Measurements from ENCODE around the gene INVS. TPM values are rescaled to one million over a fixed set of nuclear protein-coding genes. Genes with fewer than 3 reads are reported as not detected.

Gene INVS
- total RNA-seq, 1 donor from 2014 or later, result 27.6 TPM

DNA sequence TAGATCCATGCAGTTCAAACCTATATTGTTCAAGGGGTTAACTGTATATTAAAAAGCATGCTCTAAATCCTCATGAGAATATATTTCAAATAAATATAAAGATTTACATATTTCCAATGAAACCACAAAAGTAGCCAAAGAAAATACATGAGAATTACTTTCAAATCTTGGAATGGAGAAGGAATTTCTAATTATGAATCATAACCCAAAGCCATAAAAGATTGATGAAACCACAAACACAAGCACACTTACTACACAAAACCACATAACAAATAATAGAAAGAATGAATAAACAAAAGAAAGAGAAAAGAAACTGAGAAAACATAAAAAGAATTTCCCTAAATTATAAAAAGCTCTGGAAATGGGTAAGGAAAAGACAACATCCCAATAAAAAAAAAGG, 16.3 kb upstream of the INVS start:
- no peak for DNase-seq (ENCODE audit: low spot score in 2 of 2, unreplicated experiment in 2 of 2)

DNA sequence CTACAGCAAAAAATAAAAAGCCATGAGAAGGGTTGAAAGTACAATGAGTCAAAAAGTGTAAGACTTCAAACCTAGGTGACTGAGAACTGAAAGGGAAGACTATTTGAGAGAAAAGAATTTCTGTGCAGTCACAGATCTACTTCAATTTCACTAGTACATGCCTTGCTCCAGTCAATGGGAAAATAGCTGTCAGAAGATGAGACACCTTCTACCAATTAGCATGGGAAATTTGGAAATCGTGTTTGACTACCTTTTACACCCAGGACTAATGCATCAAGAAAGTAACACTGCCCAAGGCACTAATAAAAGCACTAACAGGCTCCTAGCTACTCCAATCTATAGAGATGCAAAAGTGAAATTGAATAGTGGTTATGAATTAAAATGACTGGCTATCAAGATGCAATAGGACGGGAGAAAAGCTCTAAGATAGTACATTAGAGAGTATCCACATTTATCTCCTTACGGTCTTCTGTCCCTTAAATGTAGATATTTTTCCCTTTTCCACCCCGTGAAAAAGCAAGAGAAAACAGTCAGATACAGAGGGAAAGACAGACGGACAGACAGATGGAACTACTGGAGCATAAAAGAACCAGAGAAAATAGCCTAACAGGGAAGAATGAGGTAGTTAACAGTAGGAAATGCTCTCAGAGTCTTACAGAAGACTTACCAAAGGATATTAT, 15.5 kb upstream of the INVS start:
- no peak for DNase-seq (ENCODE audit: low spot score in 2 of 2, unreplicated experiment in 2 of 2)
- Mint-ChIP-seq H3K36me3 (peaks cover 3% of the 10 kb centered on the region), H3K9me3 (no peaks in the 10 kb centered on the region), H3K4me3 (no peak overlapping the region), H3K27ac (no peak overlapping the region), H3K4me1 (peaks cover 23% of the 10 kb centered on the region), H3K27me3 (ENCODE audit: low read depth) (no peaks in the 10 kb centered on the region)
- TF ChIP-seq, protein P1, sequence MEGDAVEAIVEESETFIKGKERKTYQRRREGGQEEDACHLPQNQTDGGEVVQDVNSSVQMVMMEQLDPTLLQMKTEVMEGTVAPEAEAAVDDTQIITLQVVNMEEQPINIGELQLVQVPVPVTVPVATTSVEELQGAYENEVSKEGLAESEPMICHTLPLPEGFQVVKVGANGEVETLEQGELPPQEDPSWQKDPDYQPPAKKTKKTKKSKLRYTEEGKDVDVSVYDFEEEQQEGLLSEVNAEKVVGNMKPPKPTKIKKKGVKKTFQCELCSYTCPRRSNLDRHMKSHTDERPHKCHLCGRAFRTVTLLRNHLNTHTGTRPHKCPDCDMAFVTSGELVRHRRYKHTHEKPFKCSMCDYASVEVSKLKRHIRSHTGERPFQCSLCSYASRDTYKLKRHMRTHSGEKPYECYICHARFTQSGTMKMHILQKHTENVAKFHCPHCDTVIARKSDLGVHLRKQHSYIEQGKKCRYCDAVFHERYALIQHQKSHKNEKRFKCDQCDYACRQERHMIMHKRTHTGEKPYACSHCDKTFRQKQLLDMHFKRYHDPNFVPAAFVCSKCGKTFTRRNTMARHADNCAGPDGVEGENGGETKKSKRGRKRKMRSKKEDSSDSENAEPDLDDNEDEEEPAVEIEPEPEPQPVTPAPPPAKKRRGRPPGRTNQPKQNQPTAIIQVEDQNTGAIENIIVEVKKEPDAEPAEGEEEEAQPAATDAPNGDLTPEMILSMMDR (IDR thresholded peaks at IDR 0.05; ENCODE audit: unreplicated experiment), result no peak

More for the DNA sequence above, 16.3 kb upstream of the INVS start:
- Mint-ChIP-seq H3K9me3 (no peaks in the 10 kb centered on the region), H3K36me3 (peaks cover 3% of the 10 kb centered on the region), H3K4me1 (peaks cover 21% of the 10 kb centered on the region), H3K27ac (no peak overlapping the region), H3K4me3 (no peak overlapping the region), H3K27me3 (ENCODE audit: low read depth) (no peaks in the 10 kb centered on the region)
- TF ChIP-seq, protein P1 (IDR thresholded peaks at IDR 0.05; ENCODE audit: unreplicated experiment), result no peak

DNA sequence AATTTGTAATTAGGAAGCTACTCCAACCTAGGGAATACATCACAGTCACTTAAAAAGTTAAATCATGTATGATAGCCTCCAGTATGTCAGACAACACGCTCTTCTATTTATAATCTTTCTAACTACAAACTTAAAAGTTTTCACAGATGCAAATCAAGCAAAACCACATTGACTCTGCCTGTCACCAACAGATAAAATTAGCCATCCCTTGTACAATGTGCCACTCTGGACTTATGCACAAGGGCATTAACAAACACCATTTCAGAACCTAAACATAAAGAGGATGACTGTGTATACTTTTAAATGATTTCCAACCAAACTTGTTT, 15.0 kb upstream of the INVS start:
- H3K27ac Mint-ChIP-seq, result no peak overlapping the region
- TF ChIP-seq, protein P1 (IDR thresholded peaks at IDR 0.05; ENCODE audit: unreplicated experiment), result no peak
- no peaks in the 10 kb centered on the region for H3K36me3 Mint-ChIP-seq
- no peaks in the 10 kb centered on the region for H3K27me3 Mint-ChIP-seq (ENCODE audit: low read depth)
- no peak for DNase-seq (ENCODE audit: low spot score in 2 of 2, unreplicated experiment in 2 of 2)
- H3K9me3 Mint-ChIP-seq, result no peaks in the 10 kb centered on the region
- peaks cover 23% of the 10 kb centered on the region for H3K4me1 Mint-ChIP-seq
- H3K4me3 Mint-ChIP-seq, result no peak overlapping the region

DNA sequence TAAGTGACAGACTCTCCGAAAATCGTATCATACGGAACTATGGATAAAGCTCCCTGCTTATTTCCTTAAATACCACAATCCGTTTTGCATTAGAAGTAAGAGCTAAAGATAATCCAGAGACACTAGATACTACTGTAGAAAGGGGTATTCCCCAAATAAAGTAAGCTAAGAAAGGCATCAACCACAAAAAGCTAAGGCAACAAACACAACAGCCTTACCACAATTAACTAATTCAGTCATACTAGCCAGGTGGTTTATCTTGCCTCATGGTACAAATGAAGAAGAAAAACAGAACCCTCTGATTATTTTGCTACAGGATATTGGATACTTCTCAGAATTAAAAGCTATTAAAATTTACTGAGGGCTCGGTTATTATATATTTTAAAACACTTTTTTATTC, 14.3 kb upstream of the INVS start:
- Mint-ChIP-seq H3K9me3 (no peaks in the 10 kb centered on the region), H3K4me1 (peaks cover 23% of the 10 kb centered on the region), H3K27ac (no peak overlapping the region), H3K27me3 (ENCODE audit: low read depth) (no peaks in the 10 kb centered on the region), H3K36me3 (no peaks in the 10 kb centered on the region), H3K4me3 (no peak overlapping the region)
- TF ChIP-seq, protein P1 (IDR thresholded peaks at IDR 0.05; ENCODE audit: unreplicated experiment), result no peak
- DNase-seq (ENCODE audit: low spot score in 2 of 2, unreplicated experiment in 2 of 2), result no peak

DNA sequence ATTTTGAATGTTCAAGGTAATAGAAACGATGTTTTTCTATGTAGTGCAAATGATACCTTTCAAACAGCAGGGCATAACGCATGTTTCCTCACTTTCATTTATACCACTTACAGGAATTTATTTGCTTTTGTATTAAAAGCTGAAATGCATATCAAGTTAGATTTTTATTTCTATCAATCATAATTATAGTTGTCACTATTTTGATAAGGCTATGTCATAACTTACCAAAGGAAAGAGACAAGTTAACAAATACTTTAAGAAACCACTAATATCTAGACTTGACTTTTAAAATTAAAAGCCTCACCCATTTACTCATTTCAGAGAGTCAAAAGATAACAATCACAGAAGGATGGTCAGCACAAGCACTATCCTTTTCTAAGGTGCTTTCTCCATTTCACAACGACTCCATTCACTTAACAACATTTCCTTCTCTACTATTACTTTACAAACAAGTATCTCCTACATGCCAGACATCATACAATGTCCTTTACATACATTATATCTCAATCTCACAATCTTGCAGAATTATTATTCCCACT, 12.9 kb upstream of the INVS start:
- Mint-ChIP-seq H3K27me3 (ENCODE audit: low read depth) (no peaks in the 10 kb centered on the region), H3K36me3 (no peaks in the 10 kb centered on the region), H3K4me3 (no peak overlapping the region), H3K27ac (no peak overlapping the region), H3K4me1 (peaks cover 23% of the 10 kb centered on the region), H3K9me3 (no peaks in the 10 kb centered on the region)
- TF ChIP-seq, protein P1 (IDR thresholded peaks at IDR 0.05; ENCODE audit: unreplicated experiment), result no peak
- DNase-seq (ENCODE audit: low spot score in 2 of 2, unreplicated experiment in 2 of 2), result no peak

Data from mesothelial cell of epicardium (in vitro differentiated cells).